ENCODE results near the gene FANCF.

Gene FANCF

GRCh38 chr11:22583963-22584492, 41.6 kb downstream of the FANCF start:
- no peaks in the 10 kb centered on the region for H3K36me3 ChIP-seq (ENCODE audit: insufficient read depth, low read length)
- no peak overlapping the region for H3K4me2 ChIP-seq (ENCODE audit: low read length)
- no peak overlapping the region for H3K4me3 ChIP-seq (ENCODE audit: low read depth, low read length, poor library complexity, severe bottlenecking)
- H3K4me1 ChIP-seq (ENCODE audit: insufficient read depth, low read length, severe bottlenecking): no peaks in the 10 kb centered on the region
- no peaks in the 10 kb centered on the region for H3K9me3 ChIP-seq (ENCODE audit: low read length)
- no peak for TF ChIP-seq CTCF (IDR thresholded peaks at IDR 0.05; ENCODE audit: low read length)
- TF ChIP-seq EZH2 (IDR thresholded peaks at IDR 0.05; ENCODE audit: borderline replicate concordance, low read length): no peak
- no peaks in the 10 kb centered on the region for H4K20me1 ChIP-seq (ENCODE audit: insufficient read depth, low read length)
- no peaks in the 10 kb centered on the region for H3K27me3 ChIP-seq (ENCODE audit: insufficient read depth, low read length)
- H3K79me2 ChIP-seq (ENCODE audit: insufficient read depth, low read length): no peaks in the 10 kb centered on the region
- H3K9ac ChIP-seq (ENCODE audit: low read length): no peak overlapping the region
- H2AFZ ChIP-seq (ENCODE audit: low read length): no peak overlapping the region
- H3K27ac ChIP-seq (ENCODE audit: low read depth, low read length, poor library complexity, severe bottlenecking): no peak overlapping the region
- H3F3A ChIP-seq (ENCODE audit: insufficient read depth, low read length): no peaks in the 10 kb centered on the region
- no peaks in the 10 kb centered on the region for H3K9me2 ChIP-seq (ENCODE audit: low read depth, low read length)

DNA sequence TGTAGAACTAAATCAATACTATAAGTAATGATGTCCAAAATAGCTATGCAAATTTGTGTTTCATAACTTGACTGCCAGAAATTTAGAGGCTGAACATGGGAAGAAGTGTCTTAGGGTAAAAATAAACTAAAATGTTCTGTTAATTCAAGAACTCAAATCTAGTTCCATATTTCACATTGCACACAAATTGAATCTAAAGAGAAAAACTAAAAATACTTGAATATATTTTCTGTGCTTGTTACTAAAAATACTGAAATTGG, 43.5 kb downstream of the FANCF start:
- Histone ChIP-seq H3K4me1 (ENCODE audit: insufficient read depth, low read length, severe bottlenecking) (no peaks in the 10 kb centered on the region), H3K4me2 (ENCODE audit: low read length) (no peak overlapping the region), H3K27ac (ENCODE audit: low read depth, low read length, poor library complexity, severe bottlenecking) (no peak overlapping the region), H3K9me3 (ENCODE audit: low read length) (no peaks in the 10 kb centered on the region), H3K9me2 (ENCODE audit: low read depth, low read length) (no peaks in the 10 kb centered on the region), H3K9ac (ENCODE audit: low read length) (no peak overlapping the region), H3K27me3 (ENCODE audit: insufficient read depth, low read length) (no peaks in the 10 kb centered on the region), H2AFZ (ENCODE audit: low read length) (no peak overlapping the region), H3F3A (ENCODE audit: insufficient read depth, low read length) (no peaks in the 10 kb centered on the region), H3K79me2 (ENCODE audit: insufficient read depth, low read length) (no peaks in the 10 kb centered on the region), H3K4me3 (ENCODE audit: low read depth, low read length, poor library complexity, severe bottlenecking) (no peak overlapping the region), H4K20me1 (ENCODE audit: insufficient read depth, low read length) (no peaks in the 10 kb centered on the region), H3K36me3 (ENCODE audit: insufficient read depth, low read length) (no peaks in the 10 kb centered on the region)
- TF ChIP-seq EZH2 (IDR thresholded peaks at IDR 0.05; ENCODE audit: borderline replicate concordance, low read length) (no peak), CTCF (IDR thresholded peaks at IDR 0.05; ENCODE audit: low read length) (no peak)

- no peak overlapping the region for H3K4me2 ChIP-seq (ENCODE audit: low read length)
- H3K27me3 ChIP-seq (ENCODE audit: insufficient read depth, low read length): no peaks in the 10 kb centered on the region
- no peaks in the 10 kb centered on the region for H3K9me2 ChIP-seq (ENCODE audit: low read depth, low read length)
- H3K79me2 ChIP-seq (ENCODE audit: insufficient read depth, low read length): no peaks in the 10 kb centered on the region
- no peaks in the 10 kb centered on the region for H3K4me1 ChIP-seq (ENCODE audit: insufficient read depth, low read length, severe bottlenecking)
- H3K27ac ChIP-seq (ENCODE audit: low read depth, low read length, poor library complexity, severe bottlenecking): no peak overlapping the region
- H3K9ac ChIP-seq (ENCODE audit: low read length): no peak overlapping the region
- no peaks in the 10 kb centered on the region for H4K20me1 ChIP-seq (ENCODE audit: insufficient read depth, low read length)
- no peaks in the 10 kb centered on the region for H3K9me3 ChIP-seq (ENCODE audit: low read length)
- no peaks in the 10 kb centered on the region for H3K36me3 ChIP-seq (ENCODE audit: insufficient read depth, low read length)
- H3K4me3 ChIP-seq (ENCODE audit: low read depth, low read length, poor library complexity, severe bottlenecking): no peak overlapping the region
- no peaks in the 10 kb centered on the region for H3F3A ChIP-seq (ENCODE audit: insufficient read depth, low read length)
- no peak overlapping the region for H2AFZ ChIP-seq (ENCODE audit: low read length)
- TF ChIP-seq EZH2 (IDR thresholded peaks at IDR 0.05; ENCODE audit: borderline replicate concordance, low read length) (no peak), CTCF (IDR thresholded peaks at IDR 0.05; ENCODE audit: low read length) (no peak)
Observed at GRCh38 chr11:22581354-22582150, 44.1 kb downstream of the FANCF start.

Data from OCI-LY1 (cell line).